ENCODE results near the gene ZFP69.

ZFP69 gene

GRCh38 chr1:40508375-40509341 lies 31.6 kb downstream of the ZFP69 start, which contains the start of gene EXO5:
EXO5 (plus strand) TSS chr1:40508767; CDS start chr1:40514545, 5,778 bp downstream.
- peak; percentile 87 for DNase-seq (ENCODE audit: low read depth)

GRCh38 chr1:40519517-40519916 lies 42.4 kb downstream of the ZFP69 start:
- DNase-seq (ENCODE audit: low read depth): no peak

GRCh38 chr1:40530735-40531380 lies 53.8 kb downstream of the ZFP69 start:
- peak; percentile 18 for DNase-seq (ENCODE audit: low read depth)

GRCh38 chr1:40531381-40532061 lies 54.4 kb downstream of the ZFP69 start, which contains the start of gene ZNF684:
ZNF684 (plus strand) TSS chr1:40531637; CDS start chr1:40533167, 1,530 bp downstream.
- DNase-seq (ENCODE audit: low read depth): peak; percentile 98

- no peak for DNase-seq (ENCODE audit: low read depth)
Observed at GRCh38 chr1:40532062-40532389, 54.9 kb downstream of the ZFP69 start.

- peak; percentile 66 for DNase-seq (ENCODE audit: low read depth)
Observed at GRCh38 chr1:40532844-40533424, 55.8 kb downstream of the ZFP69 start.

- DNase-seq (ENCODE audit: low read depth): no peak
Observed at GRCh38 chr1:40534589-40534988, 57.5 kb downstream of the ZFP69 start.

GRCh38 chr1:40535732-40536131 lies 58.6 kb downstream of the ZFP69 start:
- DNase-seq (ENCODE audit: low read depth): peak; percentile 3

GRCh38 chr1:40539338-40539737 lies 62.2 kb downstream of the ZFP69 start:
- DNase-seq (ENCODE audit: low read depth): no peak
